Esophagus (tissue), 2 donors: Measurements from ENCODE around the gene C15orf39. TPM values are rescaled to one million over a fixed set of nuclear protein-coding genes. Genes with fewer than 3 reads are reported as not detected.
A peak's percentile ranks its signal among the peaks of the same experiment; 100 is the strongest.

Experiments
- H3K27ac ChIP-seq, 2 donors: one replicate each; pipeline ENCODE4 v1.5.1; 2013; ENCODE audit warnings: low read depth in 2 of 2, mild to moderate bottlenecking in 2 of 2, inconsistent platforms in 1 of 2, low read length in 1 of 2, moderate library complexity in 1 of 2
- H3K27me3 ChIP-seq, 2 donors: one replicate each; pipeline ENCODE4 v1.6.1; 2013; ENCODE audit warnings: low read length in 2 of 2, control low read depth in 1 of 2, mild to moderate bottlenecking in 1 of 2; ENCODE audit not compliant: insufficient read depth in 2 of 2, control insufficient read depth in 1 of 2
- H3K36me3 ChIP-seq, 2 donors: one replicate each; pipeline ENCODE4 v1.6.1; 2013; ENCODE audit warnings: low read length in 1 of 2; ENCODE audit not compliant: control insufficient read depth in 2 of 2, insufficient read depth in 2 of 2
- H3K4me1 ChIP-seq, 2 donors: one replicate each; pipeline ENCODE4 v1.6.1; 2013; ENCODE audit warnings: low read length in 1 of 2; ENCODE audit not compliant: control insufficient read depth in 2 of 2, insufficient read depth in 2 of 2
- H3K4me3 ChIP-seq, 2 donors: one replicate each; pipeline ENCODE4 v1.5.1; 2013; ENCODE audit warnings: low read length in 2 of 2, mild to moderate bottlenecking in 2 of 2, low read depth in 1 of 2, moderate library complexity in 1 of 2
- H3K9me3 ChIP-seq, 2 donors: one replicate each; pipeline ENCODE4 v1.6.1; 2013; ENCODE audit warnings: mild to moderate bottlenecking in 2 of 2, low read depth in 1 of 2, low read length in 1 of 2, moderate library complexity in 1 of 2; ENCODE audit not compliant: control insufficient read depth in 2 of 2, insufficient read depth in 1 of 2
- WGBS, 2 donors: extraction: QIAGEN DNeasy Blood & Tissue Kit; methylation state at CpG; one replicate each; pipeline ENCODE4 v1.1.7; 2013; 5-methylcytosine and 5-hydroxymethylcytosine counted together
- polyA plus RNA-seq, 2 donors: library from polyadenylated mRNA; stranded (reverse); fragments of 200-250 nt; gene quantifications; one replicate each; pipeline ENCODE4 v1.2.3, GENCODE V29; 2013
- donor health status: healthy with polysubstance abuse.
- donor health status: Bipolar disorder and iron deficiency.

C15orf39 gene
- polyA plus RNA-seq, 2 donors, result 14.7 to 15.7 TPM

DNA sequence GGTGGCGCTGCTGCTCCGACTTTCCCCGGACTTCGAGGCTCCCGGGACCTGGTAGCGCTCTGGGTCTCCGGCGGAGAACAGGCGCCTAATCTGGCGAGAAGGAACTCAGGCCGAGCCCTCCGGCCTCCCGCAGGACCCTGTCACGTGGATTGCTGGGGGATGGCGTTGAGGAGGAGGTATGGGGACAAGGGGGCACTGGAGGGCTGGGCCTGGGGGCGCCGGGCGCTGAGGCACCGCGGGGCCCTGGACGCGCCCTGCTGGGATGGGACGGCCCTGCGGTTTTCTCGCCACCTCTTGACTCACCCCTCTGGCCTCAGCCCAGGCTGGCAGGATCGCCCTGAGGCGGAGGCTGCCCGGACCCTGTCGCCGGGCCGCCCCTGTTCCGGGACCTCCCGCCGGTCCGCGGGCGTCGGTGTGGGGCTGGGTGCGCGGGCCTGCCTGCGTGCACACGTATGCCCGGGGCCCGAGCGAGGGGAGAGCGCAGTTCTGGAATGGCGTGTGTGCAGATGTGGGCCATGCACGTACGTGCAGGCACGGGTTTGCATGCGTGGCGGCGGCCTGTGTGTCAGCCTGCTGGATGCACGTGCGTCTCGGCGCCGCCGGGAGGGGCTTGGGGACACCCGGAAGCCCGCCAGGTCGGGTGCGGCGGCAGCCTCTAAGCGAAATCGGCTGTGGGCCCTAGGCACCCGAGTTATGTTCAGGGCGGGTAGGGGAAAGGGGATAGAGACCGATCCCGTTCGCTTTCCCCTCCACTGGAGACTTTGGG, 752 bp downstream of the C15orf39 start:
- H3K27me3 ChIP-seq, result no peaks in the 10 kb centered on the region
- H3K4me1 ChIP-seq, result peaks cover 0 to 31% of the 10 kb centered on the region in 2 donors
- peaks cover 10 to 14% of the 10 kb centered on the region in 2 donors for H3K36me3 ChIP-seq
- H3K9me3 ChIP-seq, result no peaks in the 10 kb centered on the region
- H3K27ac ChIP-seq, result peak overlapping the region; percentile 87 to 95
- WGBS, 2 donors, result 0 to 1% methylated on average over 65 to 71 of the region's 71 CpGs
- peak overlapping the region; percentile 83 to 95 for H3K4me3 ChIP-seq

DNA sequence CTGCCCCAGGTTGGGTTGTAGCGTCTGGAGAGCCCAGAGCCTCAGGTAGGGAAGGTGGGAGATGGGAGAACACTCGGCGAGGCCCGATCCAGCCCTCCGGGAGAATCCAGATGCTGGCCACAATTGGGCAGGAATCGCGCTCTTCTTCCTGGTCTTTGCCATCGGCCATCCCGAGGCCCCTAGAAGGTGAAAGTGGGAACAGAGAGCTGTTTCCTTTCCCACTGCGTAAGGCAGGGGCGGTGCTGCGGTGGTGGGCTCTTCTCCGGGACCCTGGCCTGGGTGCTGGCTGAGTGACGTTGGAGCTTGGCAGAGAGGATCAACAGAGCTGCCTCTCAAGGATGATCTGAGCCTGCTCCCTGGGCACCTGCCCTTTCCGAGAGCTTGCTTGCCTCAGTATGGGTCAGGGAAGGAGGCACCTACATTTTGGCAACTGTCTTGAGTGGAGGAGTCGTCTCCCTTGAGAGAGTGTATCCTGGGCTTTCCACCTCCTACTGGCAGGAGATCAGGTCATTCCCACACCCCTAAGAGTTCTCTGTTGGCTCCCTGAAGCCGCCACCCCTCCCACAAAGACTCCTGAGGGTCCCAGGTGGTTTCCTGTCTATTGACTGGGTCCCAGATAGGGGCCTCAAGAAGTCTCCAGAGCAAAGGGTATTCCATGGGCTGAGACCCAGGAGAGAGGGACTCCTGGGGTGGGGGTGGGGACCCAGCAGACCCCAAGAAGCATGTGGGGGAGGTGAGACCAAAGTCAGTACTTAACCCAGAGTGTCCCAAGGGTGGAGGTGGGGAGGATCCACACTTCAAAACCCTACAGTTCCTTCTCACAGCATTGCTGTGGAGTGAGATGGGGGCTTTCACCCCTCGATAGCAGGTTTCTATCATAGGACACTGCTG, 1.6 kb downstream of the C15orf39 start:
- WGBS, 2 donors, result 10 to 11% methylated on average over 18 of the region's 18 CpGs
- H3K4me1 ChIP-seq, result peaks cover 0 to 31% of the 10 kb centered on the region in 2 donors
- no peaks in the 10 kb centered on the region for H3K9me3 ChIP-seq
- peak overlapping the region; percentile 83 to 95 for H3K4me3 ChIP-seq
- H3K27ac ChIP-seq, result peak overlapping the region; percentile 87 to 95
- H3K27me3 ChIP-seq, result no peaks in the 10 kb centered on the region
- peaks cover 18 to 22% of the 10 kb centered on the region in 2 donors for H3K36me3 ChIP-seq

DNA sequence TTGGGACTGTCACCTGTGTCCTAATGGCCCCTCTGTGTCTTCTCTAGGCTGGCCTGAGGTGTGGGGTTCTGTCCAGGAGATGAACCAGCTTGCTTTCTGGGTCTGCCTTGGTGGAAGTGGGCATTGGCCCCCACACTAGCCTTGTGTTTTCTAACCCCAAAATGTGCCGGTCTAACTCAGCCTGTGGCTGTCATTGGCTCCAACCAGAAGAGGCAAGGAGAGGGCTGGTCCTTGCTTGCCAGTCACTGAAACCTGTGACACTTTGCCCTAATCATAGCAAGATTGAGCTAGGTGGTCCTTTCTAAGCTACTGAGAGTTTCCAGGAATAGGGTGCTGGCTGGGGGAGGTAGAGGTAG, 2.2 kb downstream of the C15orf39 start:
- H3K4me1 ChIP-seq, result peaks cover 0 to 31% of the 10 kb centered on the region in 2 donors
- no peaks in the 10 kb centered on the region for H3K9me3 ChIP-seq
- peaks cover 18 to 28% of the 10 kb centered on the region in 2 donors for H3K36me3 ChIP-seq
- peak overlapping the region; percentile 83 to 95 for H3K4me3 ChIP-seq
- no peaks in the 10 kb centered on the region for H3K27me3 ChIP-seq
- WGBS, 2 donors, result 32 to 34% methylated on average over 1 of the region's 1 CpG
- H3K27ac ChIP-seq, result peak overlapping the region; percentile 87 to 95

DNA sequence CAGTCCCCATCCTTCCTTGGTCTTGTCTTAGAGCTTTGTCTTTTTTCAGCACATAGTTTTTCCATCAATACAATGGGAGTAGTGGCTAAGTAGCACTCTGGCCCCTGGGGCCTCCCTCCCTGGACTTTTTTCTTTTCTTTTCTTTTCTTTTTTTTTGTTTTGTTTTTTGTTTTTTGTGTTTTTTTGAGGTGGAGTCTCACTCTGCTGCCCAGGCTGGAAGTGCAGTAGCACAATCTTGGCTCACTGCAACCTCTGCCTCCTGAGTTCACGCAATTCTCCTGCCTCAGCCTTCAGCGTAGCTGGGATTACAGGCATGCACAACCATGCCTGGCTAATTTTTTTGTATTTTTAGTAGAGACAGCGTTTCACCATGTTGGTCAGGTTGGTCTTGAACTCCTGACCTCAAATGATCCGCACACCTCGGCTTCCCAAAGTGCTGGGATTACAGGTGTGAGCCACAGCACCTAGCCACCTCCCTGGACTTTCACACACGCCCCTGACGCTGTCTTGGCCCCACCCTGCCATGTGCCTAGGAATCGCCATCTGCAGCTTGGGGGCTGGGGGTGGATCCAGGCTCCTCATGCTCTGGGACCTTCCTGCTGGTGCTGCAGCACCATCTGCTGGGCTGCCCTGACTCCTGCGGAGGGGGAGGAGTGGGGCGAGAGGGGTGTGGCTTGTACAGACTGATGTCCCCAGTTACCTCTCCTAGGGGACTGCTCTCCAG, 2.8 kb downstream of the C15orf39 start:
- Histone ChIP-seq H3K9me3 (no peaks in the 10 kb centered on the region), H3K36me3 (peaks cover 18 to 35% of the 10 kb centered on the region in 2 donors), H3K27me3 (no peaks in the 10 kb centered on the region), H3K4me3 (peak overlapping the region; percentile 83 to 95), H3K27ac (peak overlapping the region; percentile 87 to 95), H3K4me1 (peaks cover 0 to 31% of the 10 kb centered on the region in 2 donors)
- WGBS, 2 donors, result 9% methylated on average over 10 of the region's 10 CpGs

DNA sequence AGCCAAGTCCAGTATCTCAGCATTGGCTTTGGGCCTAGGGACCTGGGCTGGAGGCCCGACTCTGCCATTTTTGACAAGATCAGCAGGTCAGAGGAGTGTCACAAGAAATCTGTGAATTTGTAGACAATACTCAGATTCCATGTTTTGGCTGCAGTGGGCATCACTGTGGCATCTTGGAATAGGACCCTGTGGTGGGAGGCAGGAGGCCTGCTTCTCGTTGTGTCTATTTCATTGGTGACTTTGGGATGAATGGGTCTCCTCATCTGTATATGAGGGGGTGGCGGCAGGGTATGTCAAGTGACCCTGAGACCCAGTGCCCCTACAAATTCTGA, 3.3 kb downstream of the C15orf39 start:
- 38 to 39% methylated on average over 3 of the region's 3 CpGs for WGBS, 2 donors
- Histone ChIP-seq H3K9me3 (no peaks in the 10 kb centered on the region), H3K36me3 (peaks cover 23 to 40% of the 10 kb centered on the region in 2 donors), H3K4me1 (peaks cover 0 to 28% of the 10 kb centered on the region in 2 donors), H3K4me3 (no peak overlapping the region), H3K27ac (no peak overlapping the region), H3K27me3 (no peaks in the 10 kb centered on the region)

DNA sequence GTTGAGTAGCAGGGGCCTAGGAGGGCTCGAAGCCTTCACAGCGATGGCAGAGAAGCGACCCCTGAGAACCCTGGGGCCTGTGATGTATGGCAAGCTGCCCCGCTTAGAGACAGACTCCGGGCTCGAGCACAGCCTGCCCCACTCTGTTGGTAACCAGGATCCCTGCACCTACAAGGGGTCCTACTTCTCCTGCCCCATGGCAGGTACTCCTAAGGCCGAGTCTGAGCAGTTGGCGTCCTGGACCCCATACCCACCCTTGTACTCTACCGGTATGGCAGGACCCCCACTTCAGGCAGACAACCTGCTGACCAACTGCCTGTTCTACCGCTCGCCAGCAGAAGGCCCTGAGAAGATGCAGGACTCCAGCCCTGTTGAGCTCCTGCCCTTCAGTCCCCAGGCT, 4.3 kb downstream of the C15orf39 start:
- no peak overlapping the region for H3K27ac ChIP-seq
- no peak overlapping the region for H3K4me3 ChIP-seq
- H3K4me1 ChIP-seq, result peaks cover 0 to 24% of the 10 kb centered on the region in 2 donors
- peaks cover 28 to 50% of the 10 kb centered on the region in 2 donors for H3K36me3 ChIP-seq
- H3K9me3 ChIP-seq, result no peaks in the 10 kb centered on the region
- 88 to 90% methylated on average over 11 of the region's 11 CpGs for WGBS, 2 donors
- no peaks in the 10 kb centered on the region for H3K27me3 ChIP-seq

DNA sequence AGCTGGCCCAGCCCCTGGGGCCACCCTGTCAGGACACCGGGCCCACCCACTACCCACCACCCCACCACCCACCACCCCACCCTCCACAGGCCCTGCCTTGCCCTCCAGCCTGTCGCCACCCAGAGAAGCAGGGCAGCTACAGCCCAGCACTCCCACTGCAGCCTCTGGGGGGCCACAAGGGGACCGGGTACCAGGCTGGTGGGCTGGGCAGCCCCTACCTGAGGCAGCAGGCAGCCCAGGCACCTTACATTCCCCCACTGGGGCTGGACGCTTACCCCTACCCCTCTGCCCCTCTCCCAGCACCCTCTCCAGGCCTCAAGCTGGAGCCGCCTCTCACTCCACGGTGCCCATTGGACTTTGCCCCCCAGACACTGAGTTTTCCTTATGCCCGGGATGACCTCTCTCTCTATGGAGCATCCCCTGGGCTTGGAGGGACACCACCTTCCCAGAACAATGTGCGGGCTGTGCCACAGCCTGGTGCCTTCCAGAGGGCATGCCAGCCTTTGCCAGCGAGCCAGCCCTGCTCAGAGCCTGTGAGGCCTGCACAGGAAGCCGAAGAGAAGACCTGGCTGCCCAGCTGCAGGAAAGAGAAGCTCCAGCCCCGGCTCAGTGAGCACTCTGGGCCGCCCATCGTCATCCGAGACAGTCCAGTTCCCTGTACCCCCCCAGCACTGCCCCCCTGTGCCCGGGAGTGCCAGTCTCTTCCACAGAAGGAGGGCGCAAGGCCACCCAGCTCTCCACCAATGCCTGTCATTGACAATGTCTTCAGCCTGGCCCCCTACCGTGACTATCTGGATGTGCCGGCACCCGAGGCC, 5.3 kb downstream of the C15orf39 start:
- Histone ChIP-seq H3K27ac (no peak overlapping the region), H3K36me3 (peaks cover 36 to 60% of the 10 kb centered on the region in 2 donors), H3K4me3 (no peak overlapping the region), H3K9me3 (no peaks in the 10 kb centered on the region), H3K27me3 (no peaks in the 10 kb centered on the region), H3K4me1 (peaks cover 0 to 22% of the 10 kb centered on the region in 2 donors)
- WGBS, 2 donors, result 74 to 79% methylated on average over 19 of the region's 19 CpGs

DNA sequence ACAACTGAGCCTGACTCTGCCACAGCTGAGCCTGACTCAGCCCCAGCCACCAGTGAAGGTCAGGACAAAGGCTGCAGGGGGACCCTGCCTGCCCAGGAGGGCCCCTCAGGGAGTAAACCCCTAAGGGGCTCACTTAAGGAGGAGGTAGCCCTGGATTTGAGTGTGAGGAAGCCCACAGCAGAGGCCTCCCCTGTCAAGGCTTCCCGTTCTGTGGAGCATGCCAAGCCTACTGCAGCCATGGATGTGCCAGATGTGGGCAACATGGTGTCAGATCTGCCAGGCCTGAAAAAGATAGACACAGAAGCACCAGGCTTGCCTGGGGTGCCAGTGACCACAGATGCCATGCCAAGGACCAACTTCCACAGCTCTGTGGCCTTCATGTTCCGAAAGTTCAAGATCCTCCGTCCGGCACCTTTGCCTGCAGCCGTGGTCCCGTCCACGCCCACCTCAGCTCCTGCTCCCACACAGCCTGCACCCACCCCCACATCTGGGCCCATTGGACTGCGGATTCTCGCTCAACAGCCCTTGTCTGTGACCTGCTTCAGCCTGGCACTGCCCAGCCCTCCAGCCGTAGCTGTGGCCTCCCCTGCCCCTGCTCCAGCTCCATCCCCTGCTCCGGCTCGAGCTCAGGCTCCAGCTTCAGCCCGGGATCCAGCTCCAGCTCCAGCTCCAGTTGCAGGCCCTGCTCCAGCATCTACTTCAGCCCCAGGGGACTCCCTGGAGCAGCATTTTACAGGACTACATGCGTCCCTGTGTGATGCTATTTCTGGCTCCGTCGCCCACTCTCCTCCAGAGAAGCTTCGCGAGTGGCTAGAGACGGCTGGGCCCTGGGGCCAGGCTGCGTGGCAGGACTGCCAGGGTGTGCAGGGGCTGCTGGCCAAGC, 6.2 kb downstream of the C15orf39 start:
- Histone ChIP-seq H3K4me1 (peaks cover 0 to 22% of the 10 kb centered on the region in 2 donors), H3K36me3 (peaks cover 41 to 67% of the 10 kb centered on the region in 2 donors), H3K27me3 (no peaks in the 10 kb centered on the region), H3K27ac (no peak overlapping the region), H3K4me3 (no peak overlapping the region), H3K9me3 (no peaks in the 10 kb centered on the region)
- 85 to 89% methylated on average over 19 to 20 of the region's 20 CpGs for WGBS, 2 donors
